GM18502 (cell line): ENCODE results near the gene WNT6.

Source experiments
- ATAC-seq: cut with Tn5 transposase; IDR thresholded peaks from one replicate; pipeline ENCODE4 v1.9.1; 2021; ENCODE audit warnings: mild to moderate bottlenecking; ENCODE audit not compliant: unreplicated experiment, poor library complexity

The WNT6 gene

GRCh38 chr2:218875692-218876246 lies 16.2 kb downstream of the WNT6 start:
- no peak for ATAC-seq

GRCh38 chr2:218876562-218877219 lies 17.1 kb downstream of the WNT6 start:
- ATAC-seq, result no peak

GRCh38 chr2:218877331-218877730 lies 17.7 kb downstream of the WNT6 start:
- ATAC-seq, result no peak

GRCh38 chr2:218877891-218878290 lies 18.3 kb downstream of the WNT6 start:
- ATAC-seq, result no peak

- ATAC-seq, result no peak
These were observed 18.9 kb downstream of the WNT6 start for GRCh38 chr2:218878486-218878885.

- no peak for ATAC-seq
These were observed 19.5 kb downstream of the WNT6 start for GRCh38 chr2:218878926-218879761.

- no peak for ATAC-seq
These were observed 20.1 kb downstream of the WNT6 start for GRCh38 chr2:218879776-218880101.

GRCh38 chr2:218880102-218880858 lies 20.7 kb downstream of the WNT6 start, which contains the start of gene WNT10A:
WNT10A (plus strand) TSS chr2:218880852; CDS start chr2:218880996, 144 bp downstream.
- peak; percentile 79 for ATAC-seq

GRCh38 chr2:218880859-218881594 lies 21.4 kb downstream of the WNT6 start:
- ATAC-seq, result peak; percentile 3

- ATAC-seq, result no peak
These were observed 22.3 kb downstream of the WNT6 start for GRCh38 chr2:218881744-218882460.

GRCh38 chr2:218882461-218882816 lies 22.8 kb downstream of the WNT6 start:
- no peak for ATAC-seq

GRCh38 chr2:218882866-218883366 lies 23.3 kb downstream of the WNT6 start:
- ATAC-seq, result no peak

- ATAC-seq, result no peak
These were observed 24.2 kb downstream of the WNT6 start for GRCh38 chr2:218883491-218884490.

GRCh38 chr2:218884519-218884918 lies 24.9 kb downstream of the WNT6 start:
- ATAC-seq, result no peak

- peak; percentile 86 for ATAC-seq
These were observed 26.7 kb downstream of the WNT6 start for GRCh38 chr2:218885981-218886947.

- no peak for ATAC-seq
These were observed 27.5 kb downstream of the WNT6 start for GRCh38 chr2:218887079-218887478.

GRCh38 chr2:218888341-218888740 lies 28.7 kb downstream of the WNT6 start:
- no peak for ATAC-seq
